Epidermal melanocyte (primary cell): ENCODE data around the gene OTOA.
"Not testable (repeated sequence)": the region's sequence is repeated elsewhere in the genome, so short reads cannot be mapped to it uniquely, and the experiment has no call there.

Source experiments
- DNase-seq: peaks from one replicate; pipeline ENCODE4 v3.0.0; 2011; ENCODE audit warnings: low spot score; ENCODE audit not compliant: insufficient read length

The OTOA gene

DNA sequence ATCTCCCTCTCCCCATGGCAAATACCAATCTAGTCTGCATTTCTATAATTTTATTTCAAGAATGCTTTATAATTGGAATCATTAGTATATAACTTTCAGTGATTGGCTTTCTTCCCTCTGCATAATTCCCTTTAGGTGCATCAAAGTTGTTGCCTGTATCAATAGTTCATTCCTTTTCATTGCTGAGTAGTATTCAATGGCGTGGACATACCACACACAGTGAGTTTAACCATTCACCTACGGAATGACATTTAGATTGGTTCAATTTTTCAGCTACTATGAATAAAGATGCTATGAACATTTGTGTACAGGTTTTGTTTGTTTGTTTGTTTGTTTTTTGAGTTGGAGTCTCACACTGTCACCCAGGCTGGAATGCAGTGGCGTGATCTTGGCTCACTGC lies 9.7 kb downstream of the OTOA start:
- DNase-seq, result no peak

DNA sequence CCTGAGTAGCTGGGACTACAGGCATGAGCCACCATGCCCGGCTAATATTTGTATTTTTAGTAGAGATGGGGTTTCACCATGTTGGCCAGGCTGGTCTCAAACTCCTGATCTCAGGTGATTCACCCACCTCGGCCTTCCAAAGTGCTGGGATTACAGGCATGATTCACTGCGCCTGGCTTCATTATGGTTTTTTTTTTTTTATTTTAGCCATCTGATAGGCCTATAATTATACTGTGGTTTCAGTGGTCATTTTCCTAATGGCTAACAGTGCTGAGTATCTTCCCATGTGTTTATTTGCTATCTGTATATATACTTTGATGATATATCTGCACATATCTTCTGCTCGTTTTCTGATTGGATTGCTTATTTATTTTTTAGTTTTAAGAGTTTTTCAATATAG lies 10.7 kb downstream of the OTOA start:
- DNase-seq, result not testable (repeated sequence)

DNA sequence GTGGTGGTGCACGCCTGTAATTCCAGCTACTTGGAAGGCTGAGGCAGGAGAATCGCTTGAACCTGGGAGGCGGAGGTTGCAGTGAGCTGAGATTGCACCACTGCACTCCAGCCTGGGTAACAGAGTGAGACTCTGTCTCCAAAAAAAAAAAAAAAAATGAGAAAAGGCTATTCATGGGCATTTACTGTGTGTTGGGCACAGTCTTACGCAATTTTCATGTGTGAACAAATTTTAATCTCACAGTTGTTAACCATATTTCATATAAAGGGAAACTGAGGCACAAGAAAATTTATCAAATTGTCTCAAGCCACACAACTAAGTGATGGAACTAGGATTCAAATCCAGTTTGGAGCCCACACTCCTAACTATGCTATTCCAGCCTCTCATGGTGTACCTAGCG lies 16.9 kb downstream of the OTOA start:
- not testable (repeated sequence) for DNase-seq

DNA sequence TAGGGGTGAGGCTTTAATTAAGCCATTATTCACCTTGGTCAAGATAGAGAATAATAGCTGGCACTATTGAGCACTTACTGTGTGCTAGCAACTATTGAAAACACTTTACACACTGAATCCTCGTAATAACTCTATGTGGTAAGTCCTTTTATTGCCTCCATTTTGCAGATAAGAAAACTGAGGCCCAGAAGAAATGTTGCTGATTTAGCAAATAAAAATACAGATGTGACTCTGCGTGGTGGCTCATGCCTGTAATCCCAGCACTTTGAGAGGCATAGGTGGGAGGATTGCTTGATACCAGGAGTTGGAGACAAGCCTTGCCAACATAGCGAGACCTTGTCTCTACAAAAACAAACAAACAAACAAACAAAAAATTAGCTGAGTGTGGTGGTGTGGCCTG lies 19.4 kb downstream of the OTOA start:
- no peak for DNase-seq

DNA sequence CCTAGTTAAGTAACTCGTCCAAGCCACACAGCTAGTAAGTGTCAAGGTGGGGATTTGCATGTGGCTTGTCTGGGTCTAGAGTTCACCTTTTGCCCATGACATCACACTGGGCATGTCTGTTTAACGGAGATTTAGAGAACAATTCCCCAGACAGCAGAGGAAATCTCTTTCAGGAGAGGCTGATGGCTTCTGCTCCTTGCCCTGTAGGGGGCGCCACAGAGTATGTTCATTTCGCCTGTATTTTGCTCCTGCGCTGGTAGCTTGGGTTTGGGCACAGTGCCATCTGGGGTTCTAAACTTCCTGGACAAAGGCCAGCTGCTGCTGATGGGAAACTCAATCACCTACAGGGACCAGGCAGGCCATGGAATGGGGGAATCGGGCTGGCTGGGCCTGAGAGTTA lies 20.4 kb downstream of the OTOA start:
- DNase-seq, result no peak

DNA sequence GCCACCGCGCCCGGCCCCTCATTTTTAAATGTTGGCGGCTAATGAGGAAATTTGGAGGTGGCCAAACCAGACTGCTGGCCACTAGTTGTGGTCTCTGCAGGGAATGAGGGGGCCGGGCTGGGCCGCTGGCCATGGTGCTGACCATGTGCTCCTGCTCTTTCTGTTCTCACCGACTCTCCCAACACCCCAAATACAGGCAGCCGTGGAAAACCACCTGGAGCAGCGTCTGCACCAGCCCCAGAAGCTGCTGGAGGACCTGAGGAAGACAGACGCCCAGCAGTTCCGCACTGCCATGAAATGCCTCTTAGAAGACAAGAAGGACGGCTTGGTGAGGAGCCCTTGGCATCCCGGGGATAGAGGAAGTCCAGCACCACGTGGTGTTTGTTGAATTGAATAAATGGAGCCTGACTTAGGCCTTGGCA lies 21.3 kb downstream of the OTOA start:
- no peak for DNase-seq

DNA sequence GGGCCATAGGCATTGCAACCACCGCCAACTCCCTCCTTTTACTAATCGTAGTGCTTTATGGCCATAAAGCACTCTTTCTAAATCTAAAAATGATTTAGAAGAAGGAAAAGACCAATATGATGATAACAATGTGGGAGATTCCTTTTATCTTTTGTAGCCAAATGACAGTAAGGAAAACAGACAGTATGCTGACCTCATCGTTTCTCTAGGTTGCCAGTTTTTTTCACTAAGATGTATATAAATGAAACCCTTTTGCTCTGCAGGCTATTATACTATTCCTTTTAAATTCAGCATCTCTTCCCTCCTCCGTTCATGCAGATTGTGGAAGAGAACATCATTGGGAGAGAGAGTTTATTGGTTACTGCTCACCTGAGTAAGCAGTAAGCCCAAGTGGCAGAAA lies 25.3 kb downstream of the OTOA start:
- no peak for DNase-seq

DNA sequence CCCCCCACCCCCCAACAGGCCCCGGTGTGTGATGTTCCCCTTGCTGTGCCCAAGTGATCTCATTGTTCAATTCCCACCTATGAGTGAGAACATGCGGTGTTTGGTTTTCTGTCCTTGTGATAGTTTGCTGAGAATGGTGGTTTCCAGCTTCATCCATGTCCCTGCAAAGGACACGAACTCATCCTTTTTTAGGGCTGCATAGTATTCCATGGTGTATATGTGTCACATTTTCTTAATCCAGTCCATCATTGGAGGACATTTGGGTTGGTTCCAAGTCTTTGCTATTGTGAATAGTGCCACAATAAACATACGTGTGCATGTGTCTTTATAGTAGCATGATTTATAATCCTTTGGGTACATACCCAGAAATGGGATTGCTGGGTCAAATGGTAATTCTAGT lies 27.2 kb downstream of the OTOA start:
- not testable (repeated sequence) for DNase-seq

DNA sequence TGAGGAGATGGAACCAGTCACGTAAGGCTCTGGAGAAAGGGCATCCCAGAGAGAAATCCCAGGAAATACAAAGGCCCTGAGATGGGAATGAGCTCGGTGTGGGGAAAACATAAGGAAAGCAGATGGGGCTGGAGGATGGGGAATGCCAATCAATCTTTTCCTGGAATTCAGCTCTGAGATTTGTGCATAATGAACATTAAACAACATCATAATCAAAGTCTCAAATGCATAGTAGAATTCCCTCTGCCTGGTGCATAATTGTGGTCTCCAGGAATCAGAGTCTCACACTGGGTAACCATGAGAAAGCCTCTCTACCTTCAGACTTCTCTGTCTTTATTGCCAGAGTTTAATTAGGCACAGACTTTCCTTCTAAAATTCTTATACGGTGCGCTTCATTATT lies 30.8 kb downstream of the OTOA start:
- DNase-seq, result no peak

DNA sequence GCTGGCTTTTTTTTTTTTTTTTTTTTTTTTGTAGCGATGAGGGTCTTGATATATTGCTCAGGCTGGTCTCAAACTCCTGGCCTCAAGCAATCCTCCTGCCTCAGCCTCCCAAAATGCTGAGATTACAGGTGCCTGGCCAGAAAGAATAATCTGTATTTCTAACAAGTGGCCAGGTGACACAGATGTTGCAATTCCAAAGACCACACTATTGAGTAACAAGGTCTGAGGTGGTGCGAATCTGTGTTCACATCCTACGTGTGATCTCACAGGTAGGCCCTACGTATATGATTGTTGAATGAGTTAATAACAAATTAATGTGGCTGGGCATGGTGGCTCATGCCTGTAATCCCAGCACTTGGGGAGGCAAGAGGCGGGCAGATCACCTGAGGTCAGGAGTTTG lies 33.3 kb downstream of the OTOA start:
- DNase-seq, result no peak

DNA sequence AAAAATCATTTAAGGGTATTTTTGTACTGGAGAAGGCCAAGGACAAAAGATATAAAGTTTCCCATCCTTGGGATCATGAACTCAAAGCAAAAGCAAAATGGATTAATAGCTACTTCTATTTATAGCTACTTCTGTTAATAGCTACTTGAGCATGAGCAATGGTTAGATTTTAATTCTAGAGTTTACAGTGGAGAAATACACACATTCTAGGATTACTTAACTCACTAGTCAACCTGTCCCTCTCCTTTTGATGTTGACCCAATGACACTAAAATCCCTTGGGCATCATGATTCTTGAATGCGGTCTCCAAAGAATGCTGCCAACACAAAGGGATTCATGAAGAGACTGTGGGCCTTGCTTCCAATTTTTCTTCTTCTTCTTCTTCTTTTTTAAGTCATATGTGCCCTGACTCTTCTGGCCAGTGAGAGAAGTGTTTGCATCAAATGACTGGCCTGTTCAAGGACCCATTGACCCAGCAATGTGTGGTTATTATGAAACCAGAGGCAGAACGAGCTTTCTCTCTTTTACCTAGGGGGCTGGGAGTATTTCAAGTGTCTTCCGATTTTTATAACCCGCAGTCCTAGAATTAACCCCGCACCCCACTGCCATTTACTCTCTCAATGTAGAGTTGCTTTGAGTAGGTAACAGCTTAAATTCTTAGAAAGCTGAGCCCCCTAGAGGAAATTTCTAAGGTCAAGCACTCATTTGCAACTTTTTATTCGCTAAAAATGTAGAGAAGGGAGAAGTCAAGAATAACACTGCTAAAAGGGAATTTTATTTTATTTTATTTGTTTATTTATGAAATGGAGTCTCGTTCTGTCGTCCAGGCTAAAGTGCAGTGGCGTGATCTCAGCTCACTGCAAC lies 34.6 kb downstream of the OTOA start:
- DNase-seq, result no peak

DNA sequence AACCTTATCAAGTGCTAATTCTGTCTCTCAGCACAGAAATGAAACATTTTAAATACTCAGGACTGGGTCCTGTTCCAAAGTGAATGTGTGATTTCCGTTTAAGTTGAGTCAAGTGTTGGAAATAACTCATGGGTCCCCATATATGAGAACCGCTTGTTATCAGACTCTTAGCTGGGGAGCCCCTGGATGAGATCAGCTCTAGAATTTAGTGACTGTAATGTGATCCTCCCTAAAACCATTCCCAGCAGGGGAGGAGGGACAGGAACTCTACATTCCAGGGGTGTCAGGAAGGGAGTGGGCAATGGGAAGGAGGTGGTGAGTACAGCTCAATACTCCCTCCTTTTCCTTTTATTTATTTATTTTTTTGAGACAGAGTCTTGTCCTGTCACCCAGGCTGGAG lies 37.5 kb downstream of the OTOA start:
- DNase-seq, result no peak

DNA sequence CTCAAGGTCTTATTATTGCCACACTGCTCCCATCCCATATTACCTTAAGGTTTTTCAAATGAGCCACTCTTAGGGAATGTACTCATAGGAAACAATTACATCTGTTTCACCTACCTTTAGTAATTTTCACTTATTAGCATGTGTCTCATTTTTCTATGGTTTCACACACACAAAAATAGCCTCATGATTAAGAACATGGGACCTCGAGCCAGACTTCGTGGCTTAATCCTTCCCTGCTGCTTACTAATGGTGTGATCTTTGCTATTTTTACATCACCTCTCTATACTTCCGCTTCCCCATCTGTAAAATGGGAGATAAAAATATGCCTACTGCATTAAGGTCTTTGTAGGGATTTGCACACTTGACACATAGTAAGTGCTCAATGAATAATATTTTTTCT lies 38.5 kb downstream of the OTOA start:
- no peak for DNase-seq

DNA sequence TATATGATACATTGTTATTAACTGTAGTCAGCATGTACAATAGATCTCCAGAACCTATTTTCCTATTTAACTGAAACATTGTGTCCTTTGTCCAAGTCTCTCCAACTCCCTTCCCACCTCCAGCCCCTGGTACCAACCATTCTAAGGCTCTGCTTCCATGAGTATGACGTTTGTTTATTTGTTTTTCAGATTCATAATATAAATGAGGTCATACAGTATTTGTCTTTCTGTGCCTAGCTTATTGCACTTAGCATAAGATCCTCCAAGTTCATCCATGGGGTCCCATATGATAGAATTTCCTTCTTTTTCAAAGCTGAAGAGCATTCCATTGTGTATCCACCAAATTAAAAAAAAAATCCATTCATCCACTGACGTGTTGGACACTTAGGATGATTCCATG lies 39.4 kb downstream of the OTOA start:
- no peak for DNase-seq

DNA sequence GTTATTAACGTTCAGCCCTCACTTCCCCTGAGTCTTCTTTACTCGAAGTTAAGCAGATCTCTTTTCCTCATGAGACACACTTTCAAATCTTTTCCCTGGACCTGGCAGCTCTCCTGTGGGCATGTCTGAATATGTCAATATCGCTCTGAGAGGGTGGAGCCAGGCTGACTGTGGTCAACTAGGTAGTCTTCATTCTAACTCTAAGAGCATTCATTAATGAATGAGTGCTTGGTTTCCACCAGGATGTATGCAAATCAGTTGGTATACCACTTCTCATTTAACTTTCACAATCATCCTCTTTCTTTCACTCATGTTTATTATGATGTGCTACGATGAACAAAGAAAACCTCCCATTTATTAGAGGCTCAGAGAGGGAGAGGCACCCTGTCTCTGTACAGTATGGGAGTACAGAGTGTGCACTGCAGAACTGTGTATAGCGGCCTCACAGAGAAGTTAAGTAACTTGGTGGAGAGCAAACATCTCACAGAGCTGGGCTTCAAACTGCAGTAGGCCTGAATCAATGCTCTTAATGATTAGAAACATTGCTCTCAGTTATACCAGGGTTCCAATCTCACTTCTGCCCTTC lies 39.9 kb downstream of the OTOA start:
- no peak for DNase-seq

DNA sequence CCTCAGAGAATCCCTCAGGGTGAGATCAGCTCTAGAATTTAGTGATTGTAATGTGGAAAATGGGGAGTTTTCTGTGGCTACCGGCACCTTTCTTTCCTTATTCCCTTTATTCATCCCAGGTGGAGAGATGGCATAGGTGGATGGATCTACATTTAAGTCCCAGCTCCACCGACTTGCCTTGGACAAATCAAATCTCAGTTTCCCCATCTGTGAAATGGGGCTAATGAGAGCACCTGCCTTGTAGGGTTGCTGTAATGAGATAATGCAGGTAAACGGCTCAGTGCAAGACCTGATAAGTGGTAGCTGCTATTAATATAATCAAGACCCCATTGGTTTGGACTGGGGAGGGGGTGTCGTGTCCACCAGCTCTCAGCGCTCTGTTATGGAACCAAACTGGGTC lies 40.5 kb downstream of the OTOA start:
- DNase-seq, result no peak

DNA sequence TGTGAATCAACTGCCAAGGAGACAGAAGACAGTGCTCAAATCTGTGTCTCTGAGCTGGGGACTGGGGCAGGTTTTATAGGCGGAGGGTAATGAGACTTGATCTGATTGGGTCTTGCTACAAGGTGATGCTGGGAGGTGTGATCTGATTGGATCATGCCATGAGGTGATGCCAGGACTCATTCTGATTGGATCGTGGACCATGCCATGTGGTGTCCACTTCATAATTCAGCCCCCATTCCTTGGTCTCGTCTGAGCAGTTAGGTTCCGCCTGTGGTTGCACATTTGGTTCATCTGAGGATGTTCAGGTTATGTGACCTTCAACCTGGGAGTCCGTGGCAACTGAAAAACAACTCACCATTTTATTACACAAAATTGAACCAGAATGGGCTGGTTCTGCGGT lies 41.0 kb downstream of the OTOA start:
- DNase-seq, result no peak

DNA sequence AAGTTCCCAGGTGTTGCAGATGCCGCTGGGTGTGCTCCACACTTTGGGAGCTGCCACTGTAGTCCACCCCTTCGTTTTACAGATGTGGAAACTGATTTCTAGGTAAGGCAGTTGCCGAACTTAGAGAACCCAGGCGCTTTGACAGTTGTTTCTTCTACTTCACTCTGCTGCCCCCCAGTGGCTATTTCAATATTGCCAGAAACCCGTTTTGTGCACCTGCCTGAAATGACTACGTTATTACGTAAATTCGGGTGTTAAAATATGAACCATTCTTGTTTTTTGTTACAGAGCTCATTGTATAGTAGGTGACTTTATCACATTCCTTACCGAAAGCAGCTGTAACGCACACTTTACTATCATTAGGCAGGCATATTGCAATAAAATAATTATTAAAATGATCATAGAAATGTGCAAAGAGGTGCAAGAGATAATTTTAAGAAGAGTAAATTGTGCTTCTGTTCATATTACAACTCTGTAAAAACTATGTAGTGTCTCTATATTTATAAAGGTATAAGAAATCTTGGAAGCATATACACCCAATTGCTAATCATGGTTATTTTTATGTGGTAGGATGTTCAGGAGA lies 44.9 kb downstream of the OTOA start:
- DNase-seq, result peak; percentile 76

DNA sequence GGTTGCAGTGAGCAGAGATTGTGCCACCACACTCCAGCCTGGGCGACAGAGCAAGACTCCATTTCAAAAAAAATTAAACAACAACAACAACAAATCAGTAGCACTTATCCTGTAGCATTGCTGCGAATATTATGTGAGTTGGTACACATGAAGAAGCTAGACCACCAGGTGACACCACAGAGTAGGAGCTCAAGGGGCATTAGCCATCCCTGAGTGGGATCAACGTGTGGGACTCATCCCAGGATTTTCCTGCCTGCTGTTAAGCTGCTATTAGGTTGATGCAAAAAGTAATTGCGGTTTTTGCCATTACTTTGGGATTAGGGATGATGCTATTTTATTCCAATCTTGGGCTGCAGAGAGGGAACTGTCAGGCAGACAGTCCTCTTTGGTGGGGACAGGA lies 47.2 kb downstream of the OTOA start:
- DNase-seq, result no peak

DNA sequence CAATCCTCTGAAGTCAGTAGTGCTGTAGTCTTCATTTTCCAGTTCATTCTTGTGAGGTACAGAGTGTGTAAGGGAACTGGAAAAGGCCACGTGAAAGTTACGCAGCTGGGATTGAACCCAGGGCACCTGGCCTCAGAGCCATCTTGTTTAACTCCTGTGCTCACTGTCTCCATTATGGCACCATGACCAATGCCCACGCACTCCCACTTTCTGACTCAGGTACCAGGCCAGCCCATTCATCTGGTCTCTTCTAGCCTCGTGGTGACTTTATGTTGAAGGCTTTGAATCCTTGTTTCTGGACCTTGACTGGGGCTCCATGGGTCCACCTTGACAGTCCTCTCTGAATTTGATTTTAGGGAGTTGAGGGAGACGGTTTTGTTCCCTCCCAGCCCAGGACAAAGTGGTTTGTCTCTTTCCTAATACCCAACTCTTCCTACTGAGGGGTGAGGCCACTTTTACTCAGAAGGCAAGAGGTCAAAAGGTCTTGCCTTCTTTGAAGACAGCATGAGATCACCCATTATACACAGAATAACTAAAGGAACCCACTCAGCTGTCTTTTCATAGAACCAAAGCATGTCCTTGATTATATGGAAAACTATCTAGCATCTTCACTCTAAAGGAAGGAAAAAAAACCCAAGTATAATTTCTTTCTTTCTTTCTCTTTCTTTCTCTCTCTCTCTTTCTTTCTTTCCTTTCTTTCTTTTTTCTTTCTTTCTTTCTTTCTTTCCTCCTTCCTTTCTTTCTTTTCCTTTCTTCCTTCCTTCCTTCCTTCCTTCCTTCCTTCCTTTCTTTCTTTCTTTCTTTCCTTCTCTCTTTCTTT lies 50.0 kb downstream of the OTOA start:
- no peak for DNase-seq

DNA sequence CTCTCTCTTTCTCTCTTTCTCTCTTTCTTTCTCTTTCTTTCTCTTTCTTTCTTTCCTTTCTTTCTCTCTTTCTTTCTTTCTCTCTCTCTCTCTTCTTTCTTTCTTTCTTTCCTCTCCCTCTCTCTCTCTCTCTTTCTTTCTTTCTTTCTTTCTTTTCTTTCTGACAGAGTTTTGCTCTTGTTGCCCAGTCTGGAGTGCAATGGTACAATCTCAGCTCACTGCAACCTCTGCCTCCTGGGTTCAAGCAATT lies 50.5 kb downstream of the OTOA start:
- not testable (repeated sequence) for DNase-seq

DNA sequence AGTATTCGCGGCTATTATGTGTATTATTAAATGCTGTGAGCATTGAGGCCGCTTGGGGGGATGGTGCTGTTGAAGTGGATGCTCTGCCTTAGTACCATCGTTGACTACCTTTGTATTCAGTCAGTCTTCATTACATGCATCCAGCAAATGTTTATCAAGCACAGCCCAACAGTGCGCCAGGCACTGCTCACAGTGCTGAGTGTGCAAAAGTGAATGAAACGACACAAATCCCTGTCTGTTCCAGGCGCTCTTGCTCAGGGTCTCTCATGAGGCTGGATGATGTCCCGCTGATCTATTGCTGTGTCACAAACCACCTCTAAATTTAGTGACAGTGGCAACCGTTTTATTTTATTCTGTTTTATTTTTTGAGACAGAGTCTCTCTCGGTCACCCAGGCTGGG lies 53.8 kb downstream of the OTOA start:
- DNase-seq, result no peak
